Psoas muscle (tissue), 8 donors: ENCODE data around the gene SMG6. TPM values are rescaled to one million over a fixed set of nuclear protein-coding genes. Genes with fewer than 3 reads are reported as not detected.

Experiments used
- ATAC-seq, 4 donors: fragments of 200-7000 bp; cut with Tn5 transposase; one replicate each; pipeline ENCODE4 v1.9.1; 2020; ENCODE audit warnings: moderate library complexity in 3 of 4, mild to moderate bottlenecking in 2 of 4
- DNase-seq, 2 donors: peaks; one replicate each; pipeline ENCODE4 v3.0.0-alpha.2; 2020
- H3K27ac ChIP-seq: fragments of 200-600 bp; one replicate; pipeline ENCODE4 v1.8.0; 2022
- H3K27me3 ChIP-seq, 3 donors: fragments of 200-600 bp in 1 of 3; one replicate each; pipeline versions ENCODE4 v1.6.1 to v1.8.0; 2013 to 2022; ENCODE audit warnings: low read length in 2 of 3, mild to moderate bottlenecking in 2 of 3, moderate library complexity in 1 of 3; ENCODE audit not compliant: insufficient read depth in 3 of 3
- H3K36me3 ChIP-seq, 2 donors: fragments of 200-600 bp in 1 of 2; one replicate each; pipeline versions ENCODE4 v1.6.1 to v1.8.0; 2013 to 2022; ENCODE audit warnings: low read depth in 1 of 2, mild to moderate bottlenecking in 1 of 2, moderate library complexity in 1 of 2; ENCODE audit not compliant: insufficient read depth in 1 of 2
- H3K4me1 ChIP-seq: fragments of 200-600 bp; one replicate; pipeline ENCODE4 v1.8.0; 2022
- H3K4me3 ChIP-seq: fragments of 200-600 bp; one replicate; pipeline ENCODE4 v1.8.0; 2022; ENCODE audit warnings: mild to moderate bottlenecking
- H3K9me3 ChIP-seq: fragments of 200-600 bp; one replicate; pipeline ENCODE4 v1.8.0; 2022
- WGBS, 3 donors: extraction: QIAGEN DNeasy Blood & Tissue Kit; methylation state at CpG; one replicate each; pipeline versions ENCODE4 v1.1.6 to v1.1.7; 2013; 5-methylcytosine and 5-hydroxymethylcytosine counted together
- intact Hi-C, 2 donors: fragments of 100-400 bp; cut with DNase I; formaldehyde crosslinking; loops; one replicate each; pipeline versions ENCODE4 v1.11.0 to v1.14.2; 2022
- polyA plus RNA-seq, 3 donors: library from polyadenylated mRNA; stranded (reverse); fragments of 200-250 nt; gene quantifications; one replicate each; pipeline ENCODE4 v1.2.3, GENCODE V29; 2013
- total RNA-seq, 4 donors: library from RNA; stranded (reverse); fragmentation: NEBNext Ultra II Directional in 2 of 4; extraction: Animal tissue kit (Norgen Biotek cat#: 25700) in 2 of 4; gene quantifications; one replicate each; pipeline versions ENCODE4 v1.2.1 to v1.2.4, GENCODE V29; 2021 to 2023
- TF ChIP-seq, protein P1 (sequence below): fragments of 200-600 bp; IDR thresholded peaks from one replicate; pipeline ENCODE4 v1.8.0; 2022; ENCODE audit warnings: antibody characterized with exemption
- donor health status: healthy with polysubstance abuse.
- donor health status: DM: no; HTN: no; CAD: no; lungs with moderate emphysema.
- donor health status: Bipolar disorder and iron deficiency.
- donor health status: healthy.
- donor health status: DM: yes; HTN: yes; CAD: no.
- donor health status: DM: no; HTN: no; CAD: no.
- donor health status: DM: no; HTN: no; CAD: no.
- donor health status: DM: yes; HTN: yes; CAD: no.

SMG6 gene
- total and polyA plus RNA-seq, 7 donors, result 9.4 to 24.1 (median 16.3) TPM

- H3K9me3 ChIP-seq, result no peaks in the 10 kb centered on the region
- no peaks in the 10 kb centered on the region for H3K27me3 ChIP-seq
- TF ChIP-seq, protein P1, sequence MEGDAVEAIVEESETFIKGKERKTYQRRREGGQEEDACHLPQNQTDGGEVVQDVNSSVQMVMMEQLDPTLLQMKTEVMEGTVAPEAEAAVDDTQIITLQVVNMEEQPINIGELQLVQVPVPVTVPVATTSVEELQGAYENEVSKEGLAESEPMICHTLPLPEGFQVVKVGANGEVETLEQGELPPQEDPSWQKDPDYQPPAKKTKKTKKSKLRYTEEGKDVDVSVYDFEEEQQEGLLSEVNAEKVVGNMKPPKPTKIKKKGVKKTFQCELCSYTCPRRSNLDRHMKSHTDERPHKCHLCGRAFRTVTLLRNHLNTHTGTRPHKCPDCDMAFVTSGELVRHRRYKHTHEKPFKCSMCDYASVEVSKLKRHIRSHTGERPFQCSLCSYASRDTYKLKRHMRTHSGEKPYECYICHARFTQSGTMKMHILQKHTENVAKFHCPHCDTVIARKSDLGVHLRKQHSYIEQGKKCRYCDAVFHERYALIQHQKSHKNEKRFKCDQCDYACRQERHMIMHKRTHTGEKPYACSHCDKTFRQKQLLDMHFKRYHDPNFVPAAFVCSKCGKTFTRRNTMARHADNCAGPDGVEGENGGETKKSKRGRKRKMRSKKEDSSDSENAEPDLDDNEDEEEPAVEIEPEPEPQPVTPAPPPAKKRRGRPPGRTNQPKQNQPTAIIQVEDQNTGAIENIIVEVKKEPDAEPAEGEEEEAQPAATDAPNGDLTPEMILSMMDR, result no peak
- intact Hi-C loops, result loop anchor here (1.0 to 10.0 kb wide), 2 partner anchors 152 to 193 kb away; no protein-coding TSS in a partner anchor
- H3K27ac ChIP-seq, result no peak overlapping the region
- no peak for ATAC-seq
- peaks cover 0 to 24% of the 10 kb centered on the region in 2 donors for H3K36me3 ChIP-seq
- no peak overlapping the region for H3K4me3 ChIP-seq
- WGBS, 3 donors, result 92 to 95% (median 94%) methylated on average over 4 of the region's 4 CpGs
- DNase-seq, result no peak
- H3K4me1 ChIP-seq, result no peaks in the 10 kb centered on the region
These were observed 56.6 kb downstream of the SMG6 start for GRCh38 chr17:2247005-2247404.

- DNase-seq, result peak; percentile 89 to 95
- no peaks in the 10 kb centered on the region for H3K9me3 ChIP-seq
- peak; percentile 91 to 95 (median 94) for ATAC-seq
- peaks cover 0 to 13% of the 10 kb centered on the region in 2 donors for H3K36me3 ChIP-seq
- H3K4me3 ChIP-seq, result no peak overlapping the region
- WGBS, 3 donors, result 25 to 31% (median 26%) methylated on average over 7 of the region's 7 CpGs
- no peaks in the 10 kb centered on the region for H3K27me3 ChIP-seq
- peaks cover 8% of the 10 kb centered on the region for H3K4me1 ChIP-seq
- H3K27ac ChIP-seq, result peak overlapping the region; percentile 71
- intact Hi-C loops, result loop anchor here (1.0 to 10.0 kb wide), 4 partner anchors 150 to 190 kb away; partner anchors contain the start of gene HIC1 (in 2 of the 2)
- TF ChIP-seq, protein P1, result peak; percentile 99
These were observed 58.8 kb downstream of the SMG6 start for GRCh38 chr17:2244545-2245525.

GRCh38 chr17:2243953-2244352 is 59.6 kb downstream of the SMG6 start:
- H3K4me3 ChIP-seq, result no peak overlapping the region
- TF ChIP-seq, protein P1, result no peak
- H3K27me3 ChIP-seq, result no peaks in the 10 kb centered on the region
- no peak for ATAC-seq
- peaks cover 17% of the 10 kb centered on the region for H3K4me1 ChIP-seq
- DNase-seq, result no peak
- no peaks in the 10 kb centered on the region for H3K9me3 ChIP-seq
- peak overlapping the region; percentile 71 for H3K27ac ChIP-seq
- 73 to 88% (median 79%) methylated on average over 5 of the region's 5 CpGs for WGBS, 3 donors
- intact Hi-C loops, result loop anchor here (1.0 to 10.0 kb wide), 3 partner anchors 149 to 189 kb away; partner anchors contain the start of gene HIC1 (in 2 of the 2)
- peaks cover 0 to 9% of the 10 kb centered on the region in 2 donors for H3K36me3 ChIP-seq

DNA sequence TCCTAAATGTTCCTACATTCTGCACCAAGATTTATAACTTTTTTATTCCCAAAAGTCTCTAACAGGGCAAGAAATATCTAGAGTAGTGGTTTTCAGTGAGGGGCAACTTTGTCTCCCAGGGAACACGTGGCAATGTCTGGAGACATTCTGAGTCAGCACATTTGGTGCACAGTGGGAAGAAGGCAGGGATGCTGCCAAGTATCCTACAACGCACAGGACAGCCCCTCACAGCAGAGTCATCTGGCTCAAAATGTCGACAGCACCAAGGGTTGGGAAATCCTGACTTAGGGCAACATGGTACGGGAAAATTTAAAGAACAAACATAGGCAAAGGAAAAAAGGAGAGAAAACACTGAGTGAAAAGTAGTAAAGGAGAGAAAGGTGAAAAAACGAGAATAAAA is 61.8 kb downstream of the SMG6 start:
- no peak for DNase-seq
- 63 to 73% (median 63%) methylated on average over 5 of the region's 5 CpGs for WGBS, 3 donors
- H3K27me3 ChIP-seq, result no peaks in the 10 kb centered on the region
- TF ChIP-seq, protein P1, result no peak
- H3K27ac ChIP-seq, result peak overlapping the region; percentile 1
- peaks cover 39% of the 10 kb centered on the region for H3K4me1 ChIP-seq
- peaks cover 0 to 9% of the 10 kb centered on the region in 2 donors for H3K36me3 ChIP-seq
- ATAC-seq, result no peak
- H3K9me3 ChIP-seq, result no peaks in the 10 kb centered on the region
- no peak overlapping the region for H3K4me3 ChIP-seq
- intact Hi-C loops, result loop anchor here in 1 of 2 donors (10.0 kb wide), 1 partner anchor 147 kb away; no protein-coding TSS in a partner anchor
